Stomach (tissue), 4 donors: ENCODE data around the gene NR1H4.

Source experiments
- CTCF ChIP-seq, 7 experiments: fragments of 450-650 bp in 4 of 7; fragments of 200-600 bp in 3 of 7; sonication (generic) in 3 of 7; IDR thresholded peaks; one replicate each; pipeline ENCODE4 v1.5.1; 2016 to 2019; ENCODE audit warnings: antibody characterized with exemption in 7 of 7, control low read depth in 2 of 7, mild to moderate bottlenecking in 1 of 7
- POLR2A ChIP-seq, 4 donors: fragments of 450-650 bp; IDR thresholded peaks; one replicate each; pipeline ENCODE4 v1.6.1; 2016; ENCODE audit warnings: antibody characterized with exemption in 4 of 4, control low read depth in 2 of 4, mild to moderate bottlenecking in 1 of 4, moderate library complexity in 1 of 4

GRCh38 chr12:100435957-100436356, 37.7 kb upstream of the NR1H4 start:
- no peak for TF ChIP-seq CTCF (IDR thresholded peaks at IDR 0.05)
- TF ChIP-seq POLR2A (IDR thresholded peaks at IDR 0.05): no peak
